Liver (tissue), 9 donors: Measurements from ENCODE around the gene CCDC88C. TPM values are rescaled to one million over a fixed set of nuclear protein-coding genes. Genes with fewer than 3 reads are reported as not detected.

Source experiments
- DNase-seq: peaks from one replicate; pipeline ENCODE4 v3.0.0-alpha.2; 2017; ENCODE audit warnings: low spot score
- H3K27ac ChIP-seq, 2 donors: one replicate each; pipeline ENCODE4 v1.7.0; 2013; ENCODE audit warnings: inconsistent platforms in 2 of 2, low read length in 2 of 2, control low read depth in 1 of 2, low read depth in 1 of 2, mild to moderate bottlenecking in 1 of 2
- H3K27me3 ChIP-seq, 4 donors: one replicate each; pipeline versions ENCODE4 v1.6.1 to v1.7.0; 2013; ENCODE audit warnings: low read length in 3 of 4, inconsistent platforms in 1 of 4, mild to moderate bottlenecking in 1 of 4, moderate library complexity in 1 of 4; ENCODE audit not compliant: control insufficient read depth in 4 of 4, insufficient read depth in 4 of 4
- H3K36me3 ChIP-seq, 4 donors: one replicate each; pipeline versions ENCODE4 v1.6.1 to v1.7.0; 2013; ENCODE audit warnings: low read length in 3 of 4, mild to moderate bottlenecking in 3 of 4, low read depth in 1 of 4, moderate library complexity in 1 of 4; ENCODE audit not compliant: control insufficient read depth in 4 of 4, insufficient read depth in 3 of 4
- H3K4me1 ChIP-seq, 4 donors: one replicate each; pipeline versions ENCODE4 v1.6.1 to v1.7.0; 2013; ENCODE audit warnings: low read length in 3 of 4, mild to moderate bottlenecking in 3 of 4, moderate library complexity in 1 of 4; ENCODE audit not compliant: control insufficient read depth in 4 of 4, insufficient read depth in 4 of 4
- H3K4me3 ChIP-seq, 3 donors: one replicate each; pipeline versions ENCODE4 v1.6.1 to v1.7.0; 2013; ENCODE audit warnings: low read length in 3 of 3, control low read depth in 1 of 3, low read depth in 1 of 3, mild to moderate bottlenecking in 1 of 3
- H3K9ac ChIP-seq, 2 donors: one replicate each; pipeline ENCODE4 v1.7.0; 2013; ENCODE audit warnings: low read length in 2 of 2, mild to moderate bottlenecking in 2 of 2, moderate library complexity in 2 of 2, control low read depth in 1 of 2, low read depth in 1 of 2
- H3K9me3 ChIP-seq, 4 donors: one replicate each; pipeline versions ENCODE4 v1.6.1 to v1.7.0; 2013; ENCODE audit warnings: low read length in 3 of 4; ENCODE audit not compliant: control insufficient read depth in 4 of 4
- ATF3 ChIP-seq: IDR thresholded peaks from 2 replicates; pipeline ENCODE4 v1.6.1; 2016; ENCODE audit warnings: antibody characterized with exemption
- CTCF ChIP-seq: fragments of 150-350 bp; IDR thresholded peaks from 2 replicates; pipeline ENCODE4 v1.5.1; 2017; ENCODE audit warnings: improper control_type of control experiment, low read depth, low read length; ENCODE audit not compliant: missing input control
- EGR1 ChIP-seq, 2 donors: IDR thresholded peaks; 2 replicates each; pipeline ENCODE4 v1.6.1; 2016 to 2018; ENCODE audit warnings: antibody characterized with exemption in 2 of 2, low read depth in 2 of 2
- FOXA1 ChIP-seq: IDR thresholded peaks from 2 replicates; pipeline ENCODE4 v1.6.1; 2016; ENCODE audit warnings: antibody characterized with exemption
- FOXA2 ChIP-seq: IDR thresholded peaks from 2 replicates; pipeline ENCODE4 v1.6.1; 2016; ENCODE audit warnings: antibody characterized with exemption
- GABPA ChIP-seq, 2 donors: IDR thresholded peaks in 1 of 2; conservative IDR thresholded peaks in 1 of 2; 2 replicates each; pipeline ENCODE4 v1.6.1; 2016; ENCODE audit warnings: antibody characterized with exemption in 2 of 2, mild to moderate bottlenecking in 1 of 2, moderate library complexity in 1 of 2
- HNF4A ChIP-seq, 2 donors: conservative IDR thresholded peaks; 2 replicates each; pipeline ENCODE4 v1.6.1; 2016; ENCODE audit warnings: antibody characterized with exemption in 2 of 2, mild to moderate bottlenecking in 2 of 2
- HNF4G ChIP-seq: IDR thresholded peaks from 2 replicates; pipeline ENCODE4 v1.6.1; 2016; ENCODE audit warnings: antibody characterized with exemption
- JUND ChIP-seq, 2 donors: IDR thresholded peaks; 2 replicates each; pipeline ENCODE4 v1.6.1; 2016; ENCODE audit warnings: antibody characterized with exemption in 2 of 2
- MAX ChIP-seq: IDR thresholded peaks from 2 replicates; pipeline ENCODE4 v1.6.1; 2016; ENCODE audit warnings: antibody characterized with exemption
- NR2F2 ChIP-seq: IDR thresholded peaks from 2 replicates; pipeline ENCODE4 v1.6.1; 2016; ENCODE audit warnings: antibody characterized with exemption
- RAD21 ChIP-seq, 2 donors: IDR thresholded peaks; 2 replicates each; pipeline ENCODE4 v1.6.1; 2016; ENCODE audit warnings: antibody characterized with exemption in 2 of 2, mild to moderate bottlenecking in 2 of 2
- REST ChIP-seq: IDR thresholded peaks from 2 replicates; pipeline ENCODE4 v1.6.1; 2016; ENCODE audit warnings: antibody characterized with exemption, mild to moderate bottlenecking
- RXRA ChIP-seq, 2 donors: IDR thresholded peaks; 2 replicates each; pipeline ENCODE4 v1.6.1; 2017 to 2018; ENCODE audit warnings: antibody characterized with exemption in 2 of 2, mild to moderate bottlenecking in 1 of 2
- SP1 ChIP-seq: IDR thresholded peaks from 2 replicates; pipeline ENCODE4 v1.6.1; 2018; ENCODE audit warnings: antibody characterized with exemption, mild to moderate bottlenecking
- TAF1 ChIP-seq: conservative IDR thresholded peaks from 2 replicates; pipeline ENCODE4 v1.6.1; 2016; ENCODE audit warnings: antibody characterized with exemption, mild to moderate bottlenecking
- YY1 ChIP-seq: IDR thresholded peaks from 2 replicates; pipeline ENCODE4 v1.6.1; 2016; ENCODE audit warnings: antibody characterized with exemption, mild to moderate bottlenecking
- ZBTB33 ChIP-seq: IDR thresholded peaks from 2 replicates; pipeline ENCODE4 v1.6.1; 2016; ENCODE audit warnings: antibody characterized with exemption
- whole genome bisulfite sequencing: extraction: QIAGEN DNeasy Blood & Tissue Kit; methylation state at CpG from one replicate; pipeline ENCODE4 v1.1.7; 2013; 5-methylcytosine and 5-hydroxymethylcytosine counted together
- polyA plus RNA-seq, 2 donors: library from polyadenylated mRNA; stranded (reverse) in 1 of 2; unstranded in 1 of 2; fragments of 200-250 nt in 1 of 2; fragments of >200 nt in 1 of 2; fragmentation: Nextera tagmentation in 1 of 2; extraction: Ambion mirVana in 1 of 2; gene quantifications; one replicate each; pipeline versions ENCODE4 v1.2.1 to v1.2.3, GENCODE V29; 2013 to 2015
- total RNA-seq, 2 donors: library from RNA; depleted of rRNA; stranded (reverse); fragments of >200 nt; gene quantifications; one replicate each; pipeline ENCODE4 v1.2.3, GENCODE V29; 2014
- donor health status: healthy.
- donor health status: healthy.
- donor health status: healthy.
- donor health status: healthy.
- donor health status: healthy.

Gene CCDC88C
- total and polyA plus RNA-seq, 4 donors = 1.3 to 10.8 (median 4.0) TPM

- H3K4me3 ChIP-seq = no peak overlapping the region
- H3K27ac ChIP-seq = peak overlapping the region in 1 of 2 donors; percentile 22
- DNase-seq = no peak
- WGBS = 89% methylated on average over 3 of the region's 3 CpGs
- H3K4me1 ChIP-seq = peaks cover 7 to 40% (median 29%) of the 10 kb centered on the region in 4 donors
- TF ChIP-seq JUND (IDR thresholded peaks at IDR 0.05) (no peak), FOXA1 (no peak), ZBTB33 (no peak), FOXA2 (no peak), CTCF (no peak), SP1 (no peak), GABPA (IDR thresholded peaks at IDR 0.05 in 1 of 2, conservative IDR thresholded peaks at IDR 0.05 in 1 of 2) (no peak), RAD21 (IDR thresholded peaks at IDR 0.05) (no peak), HNF4A (conservative IDR thresholded peaks at IDR 0.05) (no peak), TAF1 (no peak), ATF3 (no peak), HNF4G (no peak), MAX (no peak)
- no peak overlapping the region for H3K9ac ChIP-seq
- H3K9me3 ChIP-seq = no peaks in the 10 kb centered on the region
- no peaks in the 10 kb centered on the region for H3K27me3 ChIP-seq
- H3K36me3 ChIP-seq = no peaks in the 10 kb centered on the region
Measured at GRCh38 chr14:91414475-91414833, 3.2 kb downstream of the CCDC88C start.

GRCh38 chr14:91413547-91414474, 3.8 kb downstream of the CCDC88C start:
- H3K4me1 ChIP-seq = peaks cover 7 to 40% (median 28%) of the 10 kb centered on the region in 4 donors
- no peak overlapping the region for H3K4me3 ChIP-seq
- 69% methylated on average over 11 of the region's 11 CpGs for WGBS
- no peaks in the 10 kb centered on the region for H3K27me3 ChIP-seq
- no peak overlapping the region for H3K27ac ChIP-seq
- H3K9ac ChIP-seq = no peak overlapping the region
- H3K9me3 ChIP-seq = no peaks in the 10 kb centered on the region
- DNase-seq = no peak
- no peaks in the 10 kb centered on the region for H3K36me3 ChIP-seq
- TF ChIP-seq HNF4A (conservative IDR thresholded peaks at IDR 0.05) = no peak
- no peak for TF ChIP-seq MAX
- no peak for TF ChIP-seq RAD21 (IDR thresholded peaks at IDR 0.05)
- no peak for TF ChIP-seq TAF1
- no peak for TF ChIP-seq RXRA (IDR thresholded peaks at IDR 0.05)
- TF ChIP-seq GABPA (IDR thresholded peaks at IDR 0.05 in 1 of 2, conservative IDR thresholded peaks at IDR 0.05 in 1 of 2) = no peak
- TF ChIP-seq EGR1 (IDR thresholded peaks at IDR 0.05; ENCODE audit: low read depth in 2 of 2) = no peak
- TF ChIP-seq YY1 = no peak
- TF ChIP-seq REST = no peak
- no peak for TF ChIP-seq FOXA2
- no peak for TF ChIP-seq NR2F2
- TF ChIP-seq FOXA1 = no peak
- no peak for TF ChIP-seq ZBTB33
- no peak for TF ChIP-seq JUND (IDR thresholded peaks at IDR 0.05)
- TF ChIP-seq ATF3 = no peak
